Psoas muscle (tissue), 8 donors: ENCODE results near the gene GCK. TPM values are rescaled to one million over a fixed set of nuclear protein-coding genes. Genes with fewer than 3 reads are reported as not detected.

Source experiments
- ATAC-seq, 4 donors: fragments of 200-7000 bp; cut with Tn5 transposase; one replicate each; pipeline ENCODE4 v1.9.1; 2020; ENCODE audit warnings: moderate library complexity in 3 of 4, mild to moderate bottlenecking in 2 of 4
- DNase-seq, 2 donors: peaks; one replicate each; pipeline ENCODE4 v3.0.0-alpha.2; 2020
- H3K27ac ChIP-seq: fragments of 200-600 bp; one replicate; pipeline ENCODE4 v1.8.0; 2022
- H3K27me3 ChIP-seq, 3 donors: fragments of 200-600 bp in 1 of 3; one replicate each; pipeline versions ENCODE4 v1.6.1 to v1.8.0; 2013 to 2022; ENCODE audit warnings: low read length in 2 of 3, mild to moderate bottlenecking in 2 of 3, moderate library complexity in 1 of 3; ENCODE audit not compliant: insufficient read depth in 3 of 3
- H3K36me3 ChIP-seq, 2 donors: fragments of 200-600 bp in 1 of 2; one replicate each; pipeline versions ENCODE4 v1.6.1 to v1.8.0; 2013 to 2022; ENCODE audit warnings: low read depth in 1 of 2, mild to moderate bottlenecking in 1 of 2, moderate library complexity in 1 of 2; ENCODE audit not compliant: insufficient read depth in 1 of 2
- H3K4me1 ChIP-seq: fragments of 200-600 bp; one replicate; pipeline ENCODE4 v1.8.0; 2022
- H3K4me3 ChIP-seq: fragments of 200-600 bp; one replicate; pipeline ENCODE4 v1.8.0; 2022; ENCODE audit warnings: mild to moderate bottlenecking
- H3K9me3 ChIP-seq: fragments of 200-600 bp; one replicate; pipeline ENCODE4 v1.8.0; 2022
- WGBS, 3 donors: extraction: QIAGEN DNeasy Blood & Tissue Kit; methylation state at CpG; one replicate each; pipeline versions ENCODE4 v1.1.6 to v1.1.7; 2013; 5-methylcytosine and 5-hydroxymethylcytosine counted together
- intact Hi-C, 2 donors: fragments of 100-400 bp; cut with DNase I; formaldehyde crosslinking; loops; one replicate each; pipeline versions ENCODE4 v1.11.0 to v1.14.2; 2022
- polyA plus RNA-seq, 3 donors: library from polyadenylated mRNA; stranded (reverse); fragments of 200-250 nt; gene quantifications; one replicate each; pipeline ENCODE4 v1.2.3, GENCODE V29; 2013
- total RNA-seq, 4 donors: library from RNA; stranded (reverse); fragmentation: NEBNext Ultra II Directional in 2 of 4; extraction: Animal tissue kit (Norgen Biotek cat#: 25700) in 2 of 4; gene quantifications; one replicate each; pipeline versions ENCODE4 v1.2.1 to v1.2.4, GENCODE V29; 2021 to 2023
- TF ChIP-seq, protein P1 (sequence below): fragments of 200-600 bp; IDR thresholded peaks from one replicate; pipeline ENCODE4 v1.8.0; 2022; ENCODE audit warnings: antibody characterized with exemption
- donor health status: healthy with polysubstance abuse.
- donor health status: DM: no; HTN: no; CAD: no; lungs with moderate emphysema.
- donor health status: Bipolar disorder and iron deficiency.
- donor health status: healthy.
- donor health status: DM: yes; HTN: yes; CAD: no.
- donor health status: DM: no; HTN: no; CAD: no.
- donor health status: DM: no; HTN: no; CAD: no.
- donor health status: DM: yes; HTN: yes; CAD: no.

GCK gene
- total and polyA plus RNA-seq, 7 donors = 0.07 to 0.11 (median 0.08) TPM; not detected in 4

DNA sequence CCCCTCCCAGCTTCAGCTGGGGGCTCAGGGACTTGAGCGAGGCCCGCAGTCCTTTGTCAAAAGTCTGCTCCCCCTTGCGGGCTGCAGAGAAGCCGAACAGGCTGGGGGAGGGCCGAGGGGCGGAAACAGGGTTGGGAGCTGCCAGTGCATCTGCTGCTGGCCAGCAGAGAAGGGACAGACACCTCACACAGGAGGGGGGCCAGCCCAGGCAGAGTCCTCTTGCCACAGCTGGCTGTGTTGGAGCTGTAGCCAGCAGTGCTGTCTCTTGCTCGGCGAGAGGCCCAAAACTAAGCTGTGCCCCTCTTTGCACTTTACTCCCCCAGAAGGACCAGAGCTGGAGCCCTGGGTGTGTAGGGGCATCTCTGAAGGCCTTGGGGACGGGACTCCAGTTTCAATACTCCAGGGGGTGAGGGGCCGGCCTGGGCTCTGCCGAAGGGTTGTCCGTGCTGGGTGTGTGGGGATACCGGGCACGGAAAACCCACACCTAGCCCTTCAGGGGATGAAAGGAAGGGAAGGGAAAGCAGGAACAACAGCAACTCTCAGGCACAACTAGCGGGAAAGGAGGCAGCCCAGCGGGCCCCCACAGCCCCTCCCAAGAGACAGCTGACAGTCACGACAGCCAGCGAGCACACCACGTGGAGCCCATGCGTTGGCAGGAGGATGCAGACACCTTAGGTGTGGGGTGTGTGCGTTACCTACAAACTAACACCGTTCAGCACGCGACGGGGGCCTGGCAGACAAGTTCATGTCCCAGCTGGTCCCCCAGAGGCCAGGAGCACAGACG is 29.4 kb upstream of the GCK start:
- peak in 1 of 2 donors; percentile 72 for DNase-seq
- ATAC-seq = peak in 3 of 4 donors; percentile 31 to 70 (median 68)

DNA sequence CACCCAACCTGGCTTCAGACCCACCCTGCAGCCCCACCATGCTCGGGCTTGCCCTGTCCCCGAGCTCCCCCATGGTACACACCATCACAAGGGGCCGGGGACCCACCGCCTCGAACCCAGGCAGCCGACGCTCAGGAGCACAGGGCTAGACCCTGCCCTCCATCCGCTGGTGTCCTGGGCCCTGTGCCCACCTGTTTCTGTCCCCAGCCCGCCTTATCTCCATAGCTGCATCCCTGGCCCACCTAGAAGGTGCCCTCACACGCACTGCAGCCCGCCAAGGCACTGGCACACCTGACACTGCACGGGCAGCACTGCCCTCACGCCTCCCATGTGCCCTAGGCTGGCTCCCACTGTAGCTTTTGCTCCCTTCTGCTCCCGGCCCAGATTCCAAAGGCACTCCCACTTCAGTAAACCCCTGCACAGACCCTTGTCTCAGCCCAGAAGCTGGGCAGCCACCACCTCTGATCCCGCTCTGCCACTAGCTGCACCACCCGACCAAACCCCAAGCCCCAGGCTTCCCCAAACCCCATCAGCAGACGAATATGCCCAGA is 28.7 kb upstream of the GCK start:
- Histone ChIP-seq H3K27ac (peak overlapping the region; percentile 67), H3K36me3 (peaks cover 3 to 5% of the 10 kb centered on the region in 2 donors), H3K27me3 (no peaks in the 10 kb centered on the region), H3K4me3 (no peak overlapping the region), H3K9me3 (no peaks in the 10 kb centered on the region), H3K4me1 (peaks cover 16% of the 10 kb centered on the region)
- intact Hi-C loops = no loop called here
- DNase-seq (peak in 1 of 2 donors; percentile 12), ATAC-seq (no peak)
- 75 to 84% (median 79%) methylated on average over 17 of the region's 17 CpGs for WGBS, 3 donors
- TF ChIP-seq, protein P1, sequence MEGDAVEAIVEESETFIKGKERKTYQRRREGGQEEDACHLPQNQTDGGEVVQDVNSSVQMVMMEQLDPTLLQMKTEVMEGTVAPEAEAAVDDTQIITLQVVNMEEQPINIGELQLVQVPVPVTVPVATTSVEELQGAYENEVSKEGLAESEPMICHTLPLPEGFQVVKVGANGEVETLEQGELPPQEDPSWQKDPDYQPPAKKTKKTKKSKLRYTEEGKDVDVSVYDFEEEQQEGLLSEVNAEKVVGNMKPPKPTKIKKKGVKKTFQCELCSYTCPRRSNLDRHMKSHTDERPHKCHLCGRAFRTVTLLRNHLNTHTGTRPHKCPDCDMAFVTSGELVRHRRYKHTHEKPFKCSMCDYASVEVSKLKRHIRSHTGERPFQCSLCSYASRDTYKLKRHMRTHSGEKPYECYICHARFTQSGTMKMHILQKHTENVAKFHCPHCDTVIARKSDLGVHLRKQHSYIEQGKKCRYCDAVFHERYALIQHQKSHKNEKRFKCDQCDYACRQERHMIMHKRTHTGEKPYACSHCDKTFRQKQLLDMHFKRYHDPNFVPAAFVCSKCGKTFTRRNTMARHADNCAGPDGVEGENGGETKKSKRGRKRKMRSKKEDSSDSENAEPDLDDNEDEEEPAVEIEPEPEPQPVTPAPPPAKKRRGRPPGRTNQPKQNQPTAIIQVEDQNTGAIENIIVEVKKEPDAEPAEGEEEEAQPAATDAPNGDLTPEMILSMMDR = no peak

More for the DNA sequence above, 29.4 kb upstream of the GCK start:
- 36 to 68% (median 53%) methylated on average over 26 of the region's 26 CpGs for WGBS, 3 donors
- H3K27me3 ChIP-seq = no peaks in the 10 kb centered on the region
- H3K9me3 ChIP-seq = no peaks in the 10 kb centered on the region
- H3K27ac ChIP-seq = peak overlapping the region; percentile 23
- TF ChIP-seq, protein P1 = no peak
- peaks cover under 1 to 5% of the 10 kb centered on the region in 2 donors for H3K36me3 ChIP-seq
- intact Hi-C loops = no loop called here
- no peak overlapping the region for H3K4me3 ChIP-seq
- H3K4me1 ChIP-seq = peaks cover 10% of the 10 kb centered on the region

DNA sequence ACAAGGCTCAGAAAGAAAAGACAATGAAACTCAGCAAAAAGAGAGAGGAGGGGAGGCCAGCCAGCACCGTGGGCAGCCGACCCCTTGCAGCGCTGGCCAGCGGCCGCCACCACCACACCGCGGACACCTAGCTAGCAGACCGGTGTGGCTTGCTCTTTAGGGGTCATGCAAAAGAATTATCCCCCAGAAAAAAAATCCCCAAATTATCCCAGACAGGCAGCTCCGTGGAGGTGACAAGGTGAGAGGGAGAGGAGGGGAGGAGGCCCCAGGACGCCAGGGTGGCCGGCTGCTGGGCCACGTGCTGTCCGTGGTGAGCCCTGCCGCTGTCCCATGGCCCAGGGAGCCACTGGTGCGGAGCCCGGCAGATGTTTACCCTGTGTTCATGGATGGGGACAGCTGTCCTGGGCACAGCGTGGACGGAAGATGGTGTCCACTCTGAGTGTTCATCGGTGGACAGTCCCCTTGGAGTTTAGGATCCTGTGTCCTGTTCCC is 28.0 kb upstream of the GCK start:
- H3K4me1 ChIP-seq = peaks cover 16% of the 10 kb centered on the region
- no peak overlapping the region for H3K4me3 ChIP-seq
- no peaks in the 10 kb centered on the region for H3K27me3 ChIP-seq
- 60 to 74% (median 62%) methylated on average over 19 of the region's 19 CpGs for WGBS, 3 donors
- peak overlapping the region; percentile 67 for H3K27ac ChIP-seq
- TF ChIP-seq, protein P1 = no peak
- ATAC-seq (no peak), DNase-seq (peak in 1 of 2 donors; percentile 40)
- intact Hi-C loops = no loop called here
- H3K9me3 ChIP-seq = no peaks in the 10 kb centered on the region
- H3K36me3 ChIP-seq = peaks cover 3 to 6% of the 10 kb centered on the region in 2 donors

- H3K36me3 ChIP-seq = peaks cover 3 to 12% of the 10 kb centered on the region in 2 donors
- no peaks in the 10 kb centered on the region for H3K9me3 ChIP-seq
- H3K4me3 ChIP-seq = no peak overlapping the region
- no peaks in the 10 kb centered on the region for H3K27me3 ChIP-seq
- H3K27ac ChIP-seq = peak overlapping the region; percentile 67
- peak in 1 of 2 donors; percentile 64 for DNase-seq
- intact Hi-C loops = no loop called here
- ATAC-seq = peak; percentile 61 to 76 (median 68)
- WGBS, 3 donors = 36 to 62% (median 41%) methylated on average over 13 of the region's 13 CpGs
- peaks cover 16% of the 10 kb centered on the region for H3K4me1 ChIP-seq
- TF ChIP-seq, protein P1 = no peak
Measured at GRCh38 chr7:44216521-44217222, 27.4 kb upstream of the GCK start.
